ENCODE measurements around the gene KRTAP9-3. TPM values are rescaled to one million over a fixed set of nuclear protein-coding genes. Genes with fewer than 3 reads are reported as not detected.
"Not testable (repeated sequence)": the region's sequence is repeated elsewhere in the genome, so short reads cannot be mapped to it uniquely, and the experiment has no call there.

KRTAP9-3 gene
- total RNA-seq, 4 donors from 2014 or later: not detected

DNA sequence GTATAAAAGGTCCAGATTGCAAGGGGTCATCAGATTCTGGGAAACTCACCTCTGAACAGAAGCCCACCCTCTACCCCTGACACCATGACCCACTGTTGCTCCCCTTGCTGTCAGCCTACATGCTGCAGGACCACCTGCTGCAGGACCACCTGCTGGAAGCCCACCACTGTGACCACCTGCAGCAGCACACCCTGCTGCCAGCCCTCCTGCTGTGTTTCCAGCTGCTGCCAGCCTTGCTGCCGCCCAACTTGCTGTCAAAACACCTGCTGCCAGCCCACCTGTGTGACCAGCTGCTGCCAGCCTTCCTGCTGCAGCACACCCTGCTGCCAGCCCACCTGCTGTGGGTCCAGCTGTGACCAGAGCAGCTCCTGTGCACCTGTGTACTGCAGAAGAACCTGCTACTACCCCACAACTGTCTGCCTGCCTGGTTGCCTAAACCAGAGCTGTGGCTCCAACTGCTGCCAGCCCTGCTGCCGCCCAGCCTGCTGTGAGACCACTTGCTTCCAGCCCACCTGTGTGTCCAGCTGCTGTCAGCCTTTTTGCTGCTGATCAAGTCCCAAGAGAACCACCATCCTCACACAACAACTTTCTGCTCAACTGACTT lies 17.5 kb downstream of the KRTAP9-3 start, which contains the start of gene KRTAP9-4:
TSS of gene KRTAP9-4 (plus strand) at position 51 of the 604 bp plus-strand sequence. CDS start at position 85, 34 bp downstream.
- not testable (repeated sequence) for DNase-seq (ENCODE audit: low spot score in 2 of 2); H3K27ac ChIP-seq; H3K36me3 ChIP-seq; H3K4me3 ChIP-seq; H3K4me1 ChIP-seq; H3K27me3 ChIP-seq; H3K9me3 ChIP-seq
- WGBS, 2 donors: 60 to 100% methylated on average over 1 of the region's 2 CpGs

DNA sequence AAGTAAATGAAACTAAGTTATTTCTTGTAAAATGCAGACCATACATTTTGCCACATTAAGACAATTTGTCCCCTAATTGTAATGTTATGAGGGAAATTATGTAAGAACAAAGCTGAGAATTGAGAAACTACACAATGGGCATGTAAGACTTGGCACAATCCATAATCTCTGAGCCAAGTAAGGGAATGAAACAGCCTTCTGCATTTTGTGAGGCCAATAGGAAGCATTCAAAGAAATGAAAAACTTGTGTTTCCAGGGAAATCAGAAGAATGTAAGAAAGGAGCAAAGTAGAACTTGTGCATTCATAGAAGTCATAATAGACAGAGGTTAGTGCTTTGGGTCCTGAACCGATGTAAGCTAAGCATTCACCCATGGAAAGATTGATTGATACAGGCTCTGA lies 19.0 kb downstream of the KRTAP9-3 start:
- DNase-seq (ENCODE audit: low spot score in 2 of 2): no peak
- H3K4me1 ChIP-seq: no peaks in the 10 kb centered on the region
- no peaks in the 10 kb centered on the region for H3K9me3 ChIP-seq
- peaks cover 0 to 4% of the 10 kb centered on the region in 2 donors for H3K27me3 ChIP-seq
- no peak overlapping the region for H3K4me3 ChIP-seq
- no peak for TF ChIP-seq POLR2A (IDR thresholded peaks at IDR 0.05)
- no peak for TF ChIP-seq EP300 (IDR thresholded peaks at IDR 0.05)
- TF ChIP-seq, protein P1, sequence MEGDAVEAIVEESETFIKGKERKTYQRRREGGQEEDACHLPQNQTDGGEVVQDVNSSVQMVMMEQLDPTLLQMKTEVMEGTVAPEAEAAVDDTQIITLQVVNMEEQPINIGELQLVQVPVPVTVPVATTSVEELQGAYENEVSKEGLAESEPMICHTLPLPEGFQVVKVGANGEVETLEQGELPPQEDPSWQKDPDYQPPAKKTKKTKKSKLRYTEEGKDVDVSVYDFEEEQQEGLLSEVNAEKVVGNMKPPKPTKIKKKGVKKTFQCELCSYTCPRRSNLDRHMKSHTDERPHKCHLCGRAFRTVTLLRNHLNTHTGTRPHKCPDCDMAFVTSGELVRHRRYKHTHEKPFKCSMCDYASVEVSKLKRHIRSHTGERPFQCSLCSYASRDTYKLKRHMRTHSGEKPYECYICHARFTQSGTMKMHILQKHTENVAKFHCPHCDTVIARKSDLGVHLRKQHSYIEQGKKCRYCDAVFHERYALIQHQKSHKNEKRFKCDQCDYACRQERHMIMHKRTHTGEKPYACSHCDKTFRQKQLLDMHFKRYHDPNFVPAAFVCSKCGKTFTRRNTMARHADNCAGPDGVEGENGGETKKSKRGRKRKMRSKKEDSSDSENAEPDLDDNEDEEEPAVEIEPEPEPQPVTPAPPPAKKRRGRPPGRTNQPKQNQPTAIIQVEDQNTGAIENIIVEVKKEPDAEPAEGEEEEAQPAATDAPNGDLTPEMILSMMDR (IDR thresholded peaks at IDR 0.05): no peak
- WGBS, 2 donors: 43 to 52% methylated on average over 1 of the region's 1 CpG
- no peaks in the 10 kb centered on the region for H3K36me3 ChIP-seq
- no peak overlapping the region for H3K27ac ChIP-seq

DNA sequence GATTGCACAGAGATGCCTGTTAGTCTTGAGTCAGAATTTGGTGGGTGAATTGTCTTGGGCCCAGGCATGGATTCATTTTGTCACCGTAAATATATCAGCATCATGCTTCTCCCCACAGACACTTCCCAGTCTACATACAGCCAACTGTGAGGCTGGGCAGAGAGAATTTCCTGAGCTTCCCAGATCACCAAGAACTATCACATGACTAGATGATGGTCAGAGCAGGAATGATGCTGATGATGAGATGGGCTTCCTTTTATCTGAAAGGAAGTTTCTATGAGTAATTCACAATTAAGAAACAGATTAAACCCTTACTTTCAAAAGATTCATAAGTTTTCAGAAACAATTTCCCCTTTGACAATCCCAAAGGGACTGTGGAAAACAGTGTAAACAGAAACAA lies 22.6 kb downstream of the KRTAP9-3 start:
- Histone ChIP-seq H3K4me1 (no peaks in the 10 kb centered on the region), H3K27me3 (peaks cover 0 to 10% of the 10 kb centered on the region in 2 donors), H3K9me3 (no peaks in the 10 kb centered on the region), H3K36me3 (no peaks in the 10 kb centered on the region), H3K4me3 (no peak overlapping the region), H3K27ac (no peak overlapping the region)
- TF ChIP-seq, protein P1 (IDR thresholded peaks at IDR 0.05): no peak
- 0 to 33% methylated on average over 1 of the region's 1 CpG for WGBS, 2 donors
- no peak for DNase-seq (ENCODE audit: low spot score in 2 of 2)

DNA sequence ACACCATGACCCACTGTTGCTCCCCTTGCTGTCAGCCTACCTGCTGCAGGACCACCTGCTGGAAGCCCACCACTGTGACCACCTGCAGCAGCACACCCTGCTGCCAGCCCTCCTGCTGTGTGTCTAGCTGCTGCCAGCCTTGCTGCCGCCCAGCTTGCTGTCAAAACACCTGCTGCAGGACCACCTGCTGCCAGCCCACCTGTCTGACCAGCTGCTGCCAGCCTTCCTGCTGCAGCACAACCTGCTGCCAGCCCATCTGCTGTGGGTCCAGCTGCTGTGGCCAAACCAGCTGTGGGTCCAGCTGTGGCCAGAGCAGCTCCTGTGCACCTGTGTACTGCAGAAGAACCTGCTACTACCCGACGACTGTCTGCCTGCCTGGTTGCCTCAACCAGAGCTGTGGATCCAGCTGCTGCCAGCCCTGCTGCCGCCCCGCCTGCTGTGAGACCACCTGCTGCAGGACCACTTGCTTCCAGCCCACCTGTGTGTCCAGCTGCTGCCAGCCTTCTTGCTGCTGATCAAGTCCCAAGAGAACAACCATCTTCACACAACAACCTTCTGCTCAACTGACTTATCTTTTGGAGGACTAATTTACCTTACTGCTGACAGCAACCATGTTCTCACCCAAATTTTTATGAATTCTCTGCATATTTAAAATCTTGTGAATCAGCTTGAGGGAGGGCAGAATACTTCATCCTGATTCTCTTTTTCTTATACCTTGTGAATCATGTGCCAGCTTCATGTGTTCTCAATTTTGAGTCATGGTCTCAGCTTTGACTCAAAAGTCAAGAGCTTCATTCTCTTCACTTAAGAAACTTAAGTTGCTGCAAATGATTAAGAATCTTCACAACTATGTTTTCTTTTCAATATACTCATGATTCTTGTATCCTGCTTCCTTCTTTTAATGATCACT lies 23.4 kb downstream of the KRTAP9-3 start, which contains the start of gene KRTAP9-9:
TSS of gene KRTAP9-9 (plus strand) at position 4 of the 910 bp plus-strand sequence.
- H3K27me3 ChIP-seq: peaks cover 0 to 10% of the 10 kb centered on the region in 2 donors
- 84 to 93% methylated on average over 4 of the region's 5 CpGs for WGBS, 2 donors
- H3K4me1 ChIP-seq; H3K27ac ChIP-seq; DNase-seq (ENCODE audit: low spot score in 2 of 2); H3K9me3 ChIP-seq; H3K4me3 ChIP-seq; H3K36me3 ChIP-seq: not testable (repeated sequence)

DNA sequence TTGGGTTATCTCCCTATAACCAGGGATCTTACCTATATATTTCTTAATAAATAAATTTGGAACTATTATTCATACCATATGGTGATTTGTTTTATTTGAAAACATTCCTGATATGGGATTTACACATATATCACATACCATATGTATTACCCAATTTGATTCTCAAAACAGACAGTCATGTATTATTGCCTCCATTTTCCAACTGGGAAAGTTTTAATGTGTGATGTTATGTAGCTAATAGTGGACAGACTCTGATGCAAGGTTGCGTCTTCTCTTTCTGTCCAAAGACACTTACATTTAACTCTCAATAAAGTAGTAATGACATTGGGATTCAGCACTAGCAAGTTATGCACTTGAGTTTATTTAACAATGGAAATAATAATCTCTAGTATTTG lies 24.0 kb downstream of the KRTAP9-3 start:
- Histone ChIP-seq H3K9me3 (no peaks in the 10 kb centered on the region), H3K4me1 (no peaks in the 10 kb centered on the region), H3K4me3 (no peak overlapping the region), H3K27me3 (peaks cover 0 to 10% of the 10 kb centered on the region in 2 donors), H3K27ac (no peak overlapping the region), H3K36me3 (no peaks in the 10 kb centered on the region)
- DNase-seq (ENCODE audit: low spot score in 2 of 2): no peak
- 88 to 94% methylated on average over 1 of the region's 1 CpG for WGBS, 2 donors
- TF ChIP-seq POLR2A (IDR thresholded peaks at IDR 0.05) (no peak), EP300 (IDR thresholded peaks at IDR 0.05) (no peak)
- TF ChIP-seq, protein P1 (IDR thresholded peaks at IDR 0.05): no peak

DNA sequence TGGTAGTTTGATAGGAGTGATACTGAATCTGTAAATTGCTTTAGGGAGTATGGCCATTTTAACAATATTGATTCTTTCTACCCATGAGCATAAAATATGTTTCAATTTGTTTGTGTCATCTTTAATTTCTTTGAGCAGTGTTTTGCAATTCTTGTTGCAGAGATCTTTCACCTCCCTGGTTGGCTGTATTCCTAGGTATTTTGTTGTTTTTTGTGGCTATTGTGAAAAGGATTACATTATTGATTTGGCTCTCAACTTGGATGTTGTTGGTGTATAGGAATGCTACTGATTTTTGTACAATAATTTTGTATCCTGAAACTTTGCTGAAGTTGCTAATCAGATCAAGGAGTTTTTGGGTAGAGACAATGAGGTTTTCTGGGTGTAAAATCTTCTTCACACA lies 26.2 kb downstream of the KRTAP9-3 start:
- Histone ChIP-seq H3K27me3 (peaks cover 0 to 9% of the 10 kb centered on the region in 2 donors), H3K9me3 (no peaks in the 10 kb centered on the region), H3K4me3 (no peak overlapping the region), H3K27ac (no peak overlapping the region), H3K36me3 (no peaks in the 10 kb centered on the region), H3K4me1 (no peaks in the 10 kb centered on the region)
- DNase-seq (ENCODE audit: low spot score in 2 of 2): no peak
- TF ChIP-seq, protein P1 (IDR thresholded peaks at IDR 0.05): no peak

All from tibial nerve (tissue), 4 donors.